Putamen (tissue), 1 donor: ENCODE data around the gene HELZ.
"Not testable (repeated sequence)": the region's sequence is repeated elsewhere in the genome, so short reads cannot be mapped to it uniquely, and the experiment has no call there.

Experiments
- DNase-seq: peaks from one replicate; pipeline ENCODE4 v3.0.0-alpha.2; 2016; ENCODE audit warnings: low spot score

Gene HELZ

GRCh38 chr17:67270416-67270815 is 25.4 kb upstream of the HELZ start:
- DNase-seq = no peak

- no peak for DNase-seq
These were observed 21.5 kb upstream of the HELZ start for GRCh38 chr17:67266496-67266895.

GRCh38 chr17:67265436-67266019 is 20.5 kb upstream of the HELZ start:
- no peak for DNase-seq

- no peak for DNase-seq
These were observed 17.6 kb upstream of the HELZ start for GRCh38 chr17:67262435-67263117.

GRCh38 chr17:67260170-67260987 is 15.4 kb upstream of the HELZ start:
- no peak for DNase-seq

GRCh38 chr17:67258821-67259468 is 13.9 kb upstream of the HELZ start:
- no peak for DNase-seq

GRCh38 chr17:67256075-67256732 is 11.2 kb upstream of the HELZ start:
- DNase-seq = no peak

- no peak for DNase-seq
These were observed 8.4 kb upstream of the HELZ start for GRCh38 chr17:67253384-67253783.

- DNase-seq = not testable (repeated sequence)
These were observed 6.6 kb upstream of the HELZ start for GRCh38 chr17:67251586-67251985.

- DNase-seq = no peak
These were observed 3.3 kb upstream of the HELZ start for GRCh38 chr17:67248291-67248690.

GRCh38 chr17:67247416-67247900 is 2.5 kb upstream of the HELZ start:
- no peak for DNase-seq

- no peak for DNase-seq
These were observed 1.8 kb upstream of the HELZ start for GRCh38 chr17:67246653-67247415.

- DNase-seq = no peak
These were observed 1.3 kb upstream of the HELZ start for GRCh38 chr17:67246403-67246652.

- DNase-seq = no peak
These were observed 852 bp upstream of the HELZ start for GRCh38 chr17:67245694-67246402.

- DNase-seq = no peak
These were observed 444 bp downstream of the HELZ start for GRCh38 chr17:67244431-67245072.

GRCh38 chr17:67243284-67243683 is 1.7 kb downstream of the HELZ start:
- DNase-seq = no peak

GRCh38 chr17:67241719-67242341 is 3.2 kb downstream of the HELZ start:
- DNase-seq = no peak

GRCh38 chr17:67239597-67239996 is 5.4 kb downstream of the HELZ start:
- no peak for DNase-seq

- DNase-seq = no peak
These were observed 6.0 kb downstream of the HELZ start for GRCh38 chr17:67238991-67239390.

- no peak for DNase-seq
These were observed 12.6 kb downstream of the HELZ start for GRCh38 chr17:67232441-67232840.
